ENCODE results near the gene RAX2. TPM values are rescaled to one million over a fixed set of nuclear protein-coding genes. Genes with fewer than 3 reads are reported as not detected.

Gene RAX2
- total RNA-seq, 4 donors from 2014 or later = not detected

DNA sequence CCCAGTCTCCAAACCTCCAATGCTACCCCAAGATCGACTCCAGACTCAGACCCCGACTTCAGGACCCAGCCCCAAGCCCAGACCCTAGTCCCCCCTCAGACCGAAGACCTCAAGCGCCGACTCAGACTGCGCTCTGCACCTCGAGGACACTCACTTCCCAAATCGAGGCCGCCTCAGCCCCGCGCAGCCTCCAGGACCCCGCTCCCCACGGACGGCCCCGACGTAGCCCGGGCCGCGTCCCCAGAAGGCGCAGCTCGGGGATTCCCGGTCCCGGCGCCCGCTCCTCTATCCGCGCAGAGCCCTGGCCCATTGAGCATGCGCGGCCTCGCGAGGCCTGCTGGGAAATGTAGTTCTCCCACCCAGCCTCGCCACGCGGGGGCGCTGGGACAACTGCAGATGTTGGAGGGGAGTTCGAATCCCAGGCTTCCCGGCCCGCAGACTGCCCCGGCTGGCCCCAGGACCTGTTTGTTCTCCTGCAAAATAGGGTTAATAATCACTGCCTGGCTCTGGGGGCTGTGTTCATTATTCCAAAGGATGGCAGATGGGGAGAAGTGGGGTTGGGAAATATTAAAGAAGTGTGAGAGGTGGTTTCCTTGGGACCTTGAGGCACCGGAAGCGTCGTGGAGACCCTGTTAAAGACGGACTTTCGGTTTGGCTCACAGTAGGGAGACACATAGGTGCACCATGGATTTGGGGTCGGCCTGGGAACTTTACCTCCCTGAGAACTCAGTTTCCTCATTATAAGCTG is 10.5 kb downstream of the RAX2 start, which contains the start of gene APBA3:
TSS of gene APBA3 (minus strand) at position 311 of the 748 bp plus-strand sequence. CDS start 1,428 bp downstream, outside the sequence.
- TF ChIP-seq, protein P1, sequence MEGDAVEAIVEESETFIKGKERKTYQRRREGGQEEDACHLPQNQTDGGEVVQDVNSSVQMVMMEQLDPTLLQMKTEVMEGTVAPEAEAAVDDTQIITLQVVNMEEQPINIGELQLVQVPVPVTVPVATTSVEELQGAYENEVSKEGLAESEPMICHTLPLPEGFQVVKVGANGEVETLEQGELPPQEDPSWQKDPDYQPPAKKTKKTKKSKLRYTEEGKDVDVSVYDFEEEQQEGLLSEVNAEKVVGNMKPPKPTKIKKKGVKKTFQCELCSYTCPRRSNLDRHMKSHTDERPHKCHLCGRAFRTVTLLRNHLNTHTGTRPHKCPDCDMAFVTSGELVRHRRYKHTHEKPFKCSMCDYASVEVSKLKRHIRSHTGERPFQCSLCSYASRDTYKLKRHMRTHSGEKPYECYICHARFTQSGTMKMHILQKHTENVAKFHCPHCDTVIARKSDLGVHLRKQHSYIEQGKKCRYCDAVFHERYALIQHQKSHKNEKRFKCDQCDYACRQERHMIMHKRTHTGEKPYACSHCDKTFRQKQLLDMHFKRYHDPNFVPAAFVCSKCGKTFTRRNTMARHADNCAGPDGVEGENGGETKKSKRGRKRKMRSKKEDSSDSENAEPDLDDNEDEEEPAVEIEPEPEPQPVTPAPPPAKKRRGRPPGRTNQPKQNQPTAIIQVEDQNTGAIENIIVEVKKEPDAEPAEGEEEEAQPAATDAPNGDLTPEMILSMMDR (IDR thresholded peaks at IDR 0.05; ENCODE audit: low read depth) = no peak

DNA sequence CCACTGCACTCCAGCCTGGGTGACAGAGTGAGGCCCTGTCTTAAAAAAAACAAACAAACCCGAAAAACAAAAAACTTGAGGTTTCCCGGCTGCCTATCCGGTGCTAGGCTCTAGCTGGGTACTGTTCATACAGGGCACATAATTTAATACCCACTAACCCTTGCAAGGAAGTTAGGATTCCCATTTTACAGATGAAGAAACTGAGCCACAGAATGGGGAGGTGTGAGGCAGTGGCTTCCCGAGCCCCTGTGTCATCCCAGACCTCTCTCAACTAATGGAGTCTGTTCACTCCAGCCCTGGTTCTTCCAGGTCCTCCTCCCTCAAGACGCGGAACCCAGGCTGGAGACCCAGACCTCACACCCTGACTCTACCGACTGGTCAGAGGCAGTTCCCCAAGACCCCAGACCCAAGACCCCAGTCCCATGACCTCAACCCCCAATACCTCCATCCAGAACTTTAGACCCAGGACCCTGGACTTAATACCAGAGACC is 11.1 kb downstream of the RAX2 start:
- TF ChIP-seq, protein P1 (IDR thresholded peaks at IDR 0.05; ENCODE audit: low read depth) = no peak

DNA sequence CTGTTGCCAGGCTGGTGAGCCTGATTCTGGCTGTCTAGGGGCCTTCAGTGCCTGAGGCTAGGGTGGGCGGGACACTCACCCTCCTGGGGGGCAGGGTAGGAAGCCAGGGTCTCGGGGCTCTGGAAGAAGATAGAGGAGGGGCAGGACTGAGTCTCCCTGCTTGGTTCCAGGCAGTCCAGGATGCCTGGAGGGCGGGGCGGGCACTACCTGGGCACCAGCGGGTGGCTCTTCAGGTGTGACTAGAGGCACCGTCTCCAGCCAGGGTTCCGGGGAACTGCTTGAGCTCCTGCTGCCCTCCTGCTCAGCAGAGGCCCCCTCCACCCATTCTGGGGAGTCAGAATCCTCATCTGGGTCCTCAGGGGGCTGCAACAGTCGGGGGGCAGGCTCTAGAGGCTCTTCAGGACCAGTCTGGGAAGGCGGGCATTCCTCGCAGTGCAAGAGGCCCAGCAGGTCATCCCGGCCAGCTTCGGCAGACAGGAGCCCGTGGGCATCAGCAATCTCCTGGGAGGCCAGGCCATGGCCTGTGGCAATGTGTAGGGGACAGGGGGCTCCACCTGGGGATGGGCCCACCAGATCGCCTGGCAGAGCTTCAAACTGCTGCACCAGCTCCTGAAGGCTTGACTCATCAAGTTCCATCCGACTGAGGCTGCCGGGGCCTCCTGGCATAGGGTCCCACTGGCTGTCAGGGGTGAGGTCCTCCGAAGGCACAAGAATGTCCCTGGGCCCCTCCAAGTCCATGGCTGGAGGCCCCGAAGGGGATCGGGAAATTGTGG is 12.4 kb downstream of the RAX2 start:
- TF ChIP-seq, protein P1 (IDR thresholded peaks at IDR 0.05; ENCODE audit: low read depth) = no peak

DNA sequence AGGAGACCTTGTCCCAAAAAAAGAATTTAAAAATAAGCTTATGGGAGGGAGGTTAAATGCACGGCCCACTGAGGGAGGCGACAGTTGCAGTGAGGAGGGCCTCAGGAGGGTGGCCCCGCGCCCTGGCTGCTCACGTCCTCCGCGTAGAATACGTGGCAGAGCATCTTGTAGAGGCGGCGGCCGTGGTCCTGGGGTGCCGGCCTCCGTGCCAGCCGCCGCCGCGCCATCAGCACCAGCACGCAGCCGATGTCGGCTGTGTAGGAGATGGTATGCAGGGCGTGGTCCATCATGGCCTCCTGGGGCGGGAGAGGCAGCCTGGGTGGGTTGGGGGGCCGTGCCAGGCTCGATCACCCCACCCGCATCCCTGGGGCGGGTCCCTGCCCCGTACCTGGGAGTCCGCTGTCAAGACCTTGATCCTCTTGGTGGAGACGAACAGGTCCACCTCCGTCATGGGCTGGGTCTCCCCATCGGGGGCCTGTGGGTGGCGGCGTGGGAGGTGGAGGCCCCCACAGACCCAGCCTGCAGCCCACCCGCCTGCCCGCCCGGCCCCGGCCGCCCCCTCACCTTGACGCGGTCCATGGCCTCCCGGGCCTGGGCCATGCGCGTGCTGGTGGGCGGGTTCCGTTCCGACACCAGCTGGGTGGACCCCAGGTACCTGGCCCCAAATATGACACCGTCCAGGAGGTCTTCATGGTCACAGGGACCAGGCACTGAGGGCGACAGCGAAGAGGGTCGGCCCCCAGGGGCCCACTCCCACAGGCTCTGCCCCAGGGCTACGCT is 18.2 kb downstream of the RAX2 start:
- TF ChIP-seq, protein P1 (IDR thresholded peaks at IDR 0.05; ENCODE audit: low read depth) = no peak

DNA sequence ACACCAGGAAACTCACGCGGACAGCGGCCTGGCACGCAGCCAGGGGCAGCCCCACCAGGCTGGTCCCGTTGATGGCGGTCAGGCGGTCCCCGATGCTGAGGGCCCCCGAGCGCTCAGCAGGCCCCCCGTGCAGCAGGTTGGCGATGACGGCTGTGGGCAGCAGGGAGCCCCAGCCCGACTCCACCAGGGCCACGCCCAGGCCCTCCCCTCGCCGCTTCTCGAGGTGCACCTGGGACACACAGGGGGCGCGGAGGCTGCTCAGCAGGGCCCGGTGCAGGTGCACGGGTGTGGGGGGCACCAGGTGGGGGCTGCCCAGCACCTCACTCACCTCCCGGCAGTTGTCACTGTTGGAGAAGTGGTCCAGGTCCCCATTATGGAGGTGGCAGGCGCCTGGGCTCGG is 19.5 kb downstream of the RAX2 start:
- TF ChIP-seq, protein P1 (IDR thresholded peaks at IDR 0.05; ENCODE audit: low read depth) = no peak

DNA sequence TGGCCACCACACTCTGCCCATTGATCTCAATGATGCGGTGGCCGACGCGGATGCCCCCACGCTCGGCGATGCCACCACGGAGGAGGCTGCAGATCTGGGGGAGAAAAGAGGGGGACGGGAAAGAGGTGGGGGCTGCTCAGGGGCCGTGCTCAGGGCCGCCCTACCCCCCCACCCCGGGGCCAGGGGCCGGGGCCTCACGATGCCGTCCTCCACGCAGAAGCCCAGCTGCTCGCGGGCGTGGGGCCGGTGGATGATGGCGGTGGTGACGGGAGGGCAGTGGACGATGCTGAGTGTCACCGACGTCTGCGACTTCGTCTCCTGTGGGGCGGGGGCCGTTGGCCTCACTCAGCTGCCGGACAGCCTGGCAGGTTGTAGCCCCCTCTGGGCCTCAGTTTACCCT is 20.8 kb downstream of the RAX2 start:
- TF ChIP-seq, protein P1 (IDR thresholded peaks at IDR 0.05; ENCODE audit: low read depth) = no peak
